ENCODE measurements around the gene NCKIPSD.

NCKIPSD gene

GRCh38 chr3:48688032-48688736 is 2.5 kb upstream of the NCKIPSD start:
- no peak overlapping the region for H3K4me3 ChIP-seq (ENCODE audit: low read depth, low read length)
- no peak for DNase-seq (ENCODE audit: low read depth)
- no peak for TF ChIP-seq CTCF (IDR thresholded peaks at IDR 0.05; ENCODE audit: control insufficient read depth, extremely low read depth, insufficient read depth)

GRCh38 chr3:48687220-48687678 is 1.5 kb upstream of the NCKIPSD start:
- DNase-seq (ENCODE audit: low read depth): no peak
- TF ChIP-seq CTCF (IDR thresholded peaks at IDR 0.05; ENCODE audit: control insufficient read depth, extremely low read depth, insufficient read depth): no peak
- no peak overlapping the region for H3K4me3 ChIP-seq (ENCODE audit: low read depth, low read length)

- H3K4me3 ChIP-seq (ENCODE audit: low read depth, low read length): no peak overlapping the region
- no peak for DNase-seq (ENCODE audit: low read depth)
- no peak for TF ChIP-seq CTCF (IDR thresholded peaks at IDR 0.05; ENCODE audit: control insufficient read depth, extremely low read depth, insufficient read depth)
These were observed 964 bp upstream of the NCKIPSD start for GRCh38 chr3:48686538-48687219.

GRCh38 chr3:48685293-48685602 is 467 bp downstream of the NCKIPSD start:
- TF ChIP-seq CTCF (IDR thresholded peaks at IDR 0.05; ENCODE audit: control insufficient read depth, extremely low read depth, insufficient read depth): no peak
- DNase-seq (ENCODE audit: low read depth): no peak
- H3K4me3 ChIP-seq (ENCODE audit: low read depth, low read length): peak overlapping the region; percentile 98

GRCh38 chr3:48684480-48685143 is 1.1 kb downstream of the NCKIPSD start:
- DNase-seq (ENCODE audit: low read depth): no peak
- TF ChIP-seq CTCF (IDR thresholded peaks at IDR 0.05; ENCODE audit: control insufficient read depth, extremely low read depth, insufficient read depth): no peak
- H3K4me3 ChIP-seq (ENCODE audit: low read depth, low read length): peak overlapping the region; percentile 98

GRCh38 chr3:48684054-48684349 is 1.7 kb downstream of the NCKIPSD start:
- no peak for TF ChIP-seq CTCF (IDR thresholded peaks at IDR 0.05; ENCODE audit: control insufficient read depth, extremely low read depth, insufficient read depth)
- peak overlapping the region; percentile 98 for H3K4me3 ChIP-seq (ENCODE audit: low read depth, low read length)

More at GRCh38 chr3:48684054-48684349, 1.7 kb downstream of the NCKIPSD start:
- no peak for DNase-seq (ENCODE audit: low read depth)
